Left ventricle myocardium inferior (tissue), 1 donor: ENCODE measurements around the gene ITGAE. TPM values are rescaled to one million over a fixed set of nuclear protein-coding genes. Genes with fewer than 3 reads are reported as not detected.
A peak's percentile ranks its signal among the peaks of the same experiment; 100 is the strongest.

Experiments used
- DNase-seq: peaks from one replicate; pipeline ENCODE4 v3.0.0-alpha.2; 2020
- H3K27ac ChIP-seq: fragments of 200-600 bp; replicated peaks from 2 replicates; pipeline ENCODE4 v1.8.0; 2021
- H3K27me3 ChIP-seq: fragments of 200-600 bp; 2 replicates; pipeline ENCODE4 v1.8.0; 2021; ENCODE audit warnings: low read depth
- H3K36me3 ChIP-seq: fragments of 200-600 bp; 2 replicates; pipeline ENCODE4 v1.8.0; 2021
- H3K4me1 ChIP-seq: fragments of 200-600 bp; 2 replicates; pipeline ENCODE4 v1.8.0; 2021
- H3K4me3 ChIP-seq: fragments of 200-600 bp; 2 replicates; pipeline ENCODE4 v1.8.0; 2021; ENCODE audit warnings: mild to moderate bottlenecking, moderate library complexity
- H3K9me3 ChIP-seq: fragments of 200-600 bp; replicated peaks from 2 replicates; pipeline ENCODE4 v1.8.0; 2021
- CTCF ChIP-seq: fragments of 200-600 bp; IDR thresholded peaks from 2 replicates; pipeline ENCODE4 v1.8.0; 2021; ENCODE audit warnings: antibody characterized with exemption, mild to moderate bottlenecking, borderline replicate concordance
- intact Hi-C: fragments of 100-400 bp; cut with micrococcal nuclease; formaldehyde crosslinking; loops from one replicate; pipeline ENCODE4 v1.11.0; 2022
- total RNA-seq: library from RNA; stranded (reverse); fragmentation: NEBNext Ultra II Directional; extraction: Animal tissue kit (Norgen Biotek cat#: 25700); gene quantifications from one replicate; pipeline ENCODE4 v1.2.1, GENCODE V29; 2021
- donor health status: DM: no; HTN: yes; CAD: no; lungs with severe emphysema.

The ITGAE gene
- total RNA-seq, 1 donor from 2014 or later, result 19.6 TPM

DNA sequence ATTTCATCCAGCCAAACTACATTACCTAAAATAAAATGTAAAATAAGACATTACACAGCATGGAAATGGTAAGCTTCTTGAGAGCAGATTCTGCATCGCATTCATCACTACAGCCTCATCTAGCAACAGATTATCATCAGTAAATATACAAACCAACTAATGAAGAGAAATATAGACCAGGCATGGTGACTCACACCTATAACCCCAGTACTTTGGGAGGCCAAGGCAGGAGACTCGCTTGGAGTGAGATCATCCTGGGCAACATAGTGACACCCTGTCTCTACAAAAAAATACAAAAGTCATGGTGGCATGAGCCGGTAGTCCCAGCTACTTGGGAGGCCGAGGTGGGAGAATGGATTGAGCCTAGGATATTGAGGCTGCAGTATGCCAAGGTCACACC, 25.2 kb upstream of the ITGAE start:
- TF ChIP-seq CTCF, result no peak
- Histone ChIP-seq H3K36me3 (peaks cover 81% of the 10 kb centered on the region), H3K4me1 (peaks cover 25% of the 10 kb centered on the region), H3K4me3 (no peak overlapping the region), H3K9me3 (no peaks in the 10 kb centered on the region), H3K27me3 (no peaks in the 10 kb centered on the region), H3K27ac (no peak overlapping the region)
- intact Hi-C loops, result no loop called here
- no peak for DNase-seq

DNA sequence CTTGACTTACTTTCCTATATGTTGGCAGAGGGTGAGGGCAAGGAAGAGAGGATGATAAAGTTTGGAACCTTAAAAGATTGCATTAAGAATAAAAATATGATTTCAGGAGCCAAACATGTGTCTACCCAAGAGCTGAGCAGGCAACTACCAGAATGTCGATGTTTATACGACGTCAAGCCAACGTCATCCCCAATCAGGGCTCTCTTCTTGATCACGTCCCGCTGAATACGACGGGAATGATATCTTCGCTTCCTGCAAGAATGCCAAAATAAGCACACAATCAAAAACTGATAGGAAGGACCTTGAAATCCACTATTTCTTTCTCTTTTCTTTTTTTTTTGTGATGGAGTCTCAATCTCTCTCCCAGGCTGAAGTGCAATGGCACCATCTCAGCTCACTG, 20.1 kb upstream of the ITGAE start:
- no peak overlapping the region for H3K4me3 ChIP-seq
- intact Hi-C loops, result no loop called here
- no peaks in the 10 kb centered on the region for H3K9me3 ChIP-seq
- H3K27ac ChIP-seq, result no peak overlapping the region
- H3K36me3 ChIP-seq, result peaks cover 100% of the 10 kb centered on the region
- TF ChIP-seq CTCF, result no peak
- DNase-seq, result no peak
- H3K27me3 ChIP-seq, result no peaks in the 10 kb centered on the region
- peaks cover 8% of the 10 kb centered on the region for H3K4me1 ChIP-seq

- peak overlapping the region; percentile 46 for H3K27ac ChIP-seq
- intact Hi-C loops, result no loop called here
- no peak for DNase-seq
- TF ChIP-seq CTCF, result no peak
- H3K27me3 ChIP-seq, result no peaks in the 10 kb centered on the region
- H3K4me1 ChIP-seq, result peaks cover 8% of the 10 kb centered on the region
- no peak overlapping the region for H3K4me3 ChIP-seq
- H3K9me3 ChIP-seq, result no peaks in the 10 kb centered on the region
- H3K36me3 ChIP-seq, result peaks cover 100% of the 10 kb centered on the region
These were observed 17.8 kb upstream of the ITGAE start for GRCh38 chr17:3818786-3819185.

GRCh38 chr17:3817851-3818605, 17.0 kb upstream of the ITGAE start:
- no peak for TF ChIP-seq CTCF
- Histone ChIP-seq H3K27ac (peak overlapping the region; percentile 46), H3K4me1 (peaks cover 8% of the 10 kb centered on the region), H3K4me3 (no peak overlapping the region), H3K27me3 (no peaks in the 10 kb centered on the region), H3K36me3 (peaks cover 100% of the 10 kb centered on the region), H3K9me3 (no peaks in the 10 kb centered on the region)
- no peak for DNase-seq
- intact Hi-C loops, result no loop called here

- no peak for TF ChIP-seq CTCF
- H3K4me3 ChIP-seq, result no peak overlapping the region
- H3K27me3 ChIP-seq, result no peaks in the 10 kb centered on the region
- no peaks in the 10 kb centered on the region for H3K9me3 ChIP-seq
- H3K36me3 ChIP-seq, result peaks cover 100% of the 10 kb centered on the region
- no peak overlapping the region for H3K27ac ChIP-seq
- intact Hi-C loops, result no loop called here
- H3K4me1 ChIP-seq, result peaks cover 8% of the 10 kb centered on the region
- DNase-seq, result no peak
These were observed 14.9 kb upstream of the ITGAE start for GRCh38 chr17:3815925-3816324.
